Loucy (cell line): ENCODE measurements around the gene CERK.

Experiments used
- H2AFZ ChIP-seq: fragments of 200-600 bp; sonication (generic); 2 replicates; pipeline ENCODE4 v1.6.0; 2016; ENCODE audit warnings: antibody characterized with exemption, mild to moderate bottlenecking, low read length, moderate library complexity
- H3F3A ChIP-seq: fragments of 200-600 bp; 2 replicates; pipeline ENCODE4 v1.6.0; 2016; ENCODE audit warnings: antibody characterized with exemption, low read depth, mild to moderate bottlenecking
- H3K27me3 ChIP-seq: fragments of 200-600 bp; sonication (generic); 2 replicates; pipeline ENCODE4 v1.6.1; 2014; ENCODE audit warnings: low read length, mild to moderate bottlenecking; ENCODE audit not compliant: insufficient read depth, poor library complexity, severe bottlenecking
- H3K36me3 ChIP-seq: fragments of 200-600 bp; sonication (generic); 2 replicates; pipeline ENCODE4 v1.6.1; 2016; ENCODE audit warnings: low read length; ENCODE audit not compliant: insufficient read depth
- H3K4me1 ChIP-seq: fragments of 200-600 bp; sonication (generic); 2 replicates; pipeline ENCODE4 v1.5.1; 2014; ENCODE audit warnings: low read length, mild to moderate bottlenecking; ENCODE audit not compliant: insufficient read depth, poor library complexity, severe bottlenecking
- H3K4me2 ChIP-seq: fragments of 200-600 bp; sonication (generic); 2 replicates; pipeline ENCODE4 v1.6.0; 2014; ENCODE audit warnings: antibody characterized with exemption, low read length, low read depth, mild to moderate bottlenecking; ENCODE audit not compliant: poor library complexity, severe bottlenecking
- H3K4me3 ChIP-seq: fragments of 200-600 bp; sonication (generic); 2 replicates; pipeline ENCODE4 v1.5.1; 2014; ENCODE audit warnings: low read length, mild to moderate bottlenecking, mixed read lengths; ENCODE audit not compliant: poor library complexity, severe bottlenecking
- H3K79me2 ChIP-seq: fragments of 200-600 bp; sonication (generic); 2 replicates; pipeline ENCODE4 v1.6.1; 2014; ENCODE audit warnings: low read length; ENCODE audit not compliant: insufficient read depth
- H3K9ac ChIP-seq: fragments of 200-600 bp; sonication (generic); 2 replicates; pipeline ENCODE4 v1.6.0; 2014; ENCODE audit warnings: mild to moderate bottlenecking, low read depth, low read length, moderate library complexity; ENCODE audit not compliant: poor library complexity, severe bottlenecking
- H3K9me2 ChIP-seq: fragments of 200-600 bp; sonication (generic); replicated peaks from 2 replicates; pipeline ENCODE4 v1.6.1; 2016; ENCODE audit warnings: low read depth, low read length, mixed read lengths
- H3K9me3 ChIP-seq: fragments of 200-600 bp; sonication (generic); 2 replicates; pipeline ENCODE4 v1.6.1; 2014; ENCODE audit warnings: mild to moderate bottlenecking, antibody characterized with exemption, low read length, low read depth; ENCODE audit not compliant: insufficient read depth
- H4K20me1 ChIP-seq: fragments of 200-600 bp; sonication (generic); 2 replicates; pipeline ENCODE4 v1.6.0; 2014; ENCODE audit warnings: antibody characterized with exemption, low read length, mild to moderate bottlenecking; ENCODE audit not compliant: insufficient read depth, poor library complexity, severe bottlenecking
- EZH2phosphoT487 ChIP-seq: fragments of 200-600 bp; IDR thresholded peaks from 2 replicates; pipeline ENCODE4 v1.6.1; 2018; ENCODE audit warnings: antibody characterized with exemption, mild to moderate bottlenecking, moderate library complexity, borderline replicate concordance
- TF ChIP-seq, protein P1 (sequence below): fragments of 200-600 bp; sonication (generic); conservative IDR thresholded peaks from 2 replicates; pipeline ENCODE4 v1.5.1; 2014; ENCODE audit warnings: mild to moderate bottlenecking, antibody characterized with exemption, low read length

The CERK gene

DNA sequence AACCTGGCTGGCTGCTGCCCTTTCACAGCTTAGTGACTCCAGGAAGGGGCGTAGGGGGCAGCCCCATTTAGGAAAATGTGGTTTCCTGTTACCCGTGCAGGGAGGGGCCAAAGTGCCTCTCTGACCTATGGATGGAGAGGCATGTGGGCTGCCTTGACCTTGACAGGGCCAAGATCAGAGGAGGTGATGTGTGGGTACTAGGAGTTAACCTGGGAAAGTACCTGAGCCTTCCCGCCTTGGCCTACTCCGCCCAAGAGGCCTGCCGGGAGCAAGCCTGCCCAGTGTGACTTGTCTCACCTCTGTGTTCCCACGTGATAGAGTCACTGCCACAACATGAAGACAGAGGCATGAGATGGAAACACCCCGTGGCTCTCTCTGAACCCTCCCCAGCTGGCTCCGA, 84.5 kb downstream of the CERK start:
- Histone ChIP-seq H3K9me2 (no peaks in the 10 kb centered on the region), H3F3A (no peaks in the 10 kb centered on the region), H3K79me2 (no peaks in the 10 kb centered on the region; the same call in 1 of the 2 replicates), H4K20me1 (no peaks in the 10 kb centered on the region), H3K9ac (peak overlapping the region; percentile 35), H3K4me2 (peak overlapping the region; percentile 65), H3K4me1 (peaks cover 15% of the 10 kb centered on the region), H2AFZ (no peak overlapping the region), H3K36me3 (peaks cover 1% of the 10 kb centered on the region; the same call in 1 of the 2 replicates), H3K9me3 (no peaks in the 10 kb centered on the region), H3K4me3 (no peak overlapping the region), H3K27me3 (no peaks in the 10 kb centered on the region)
- TF ChIP-seq EZH2phosphoT487, result no peak
- TF ChIP-seq, protein P1, sequence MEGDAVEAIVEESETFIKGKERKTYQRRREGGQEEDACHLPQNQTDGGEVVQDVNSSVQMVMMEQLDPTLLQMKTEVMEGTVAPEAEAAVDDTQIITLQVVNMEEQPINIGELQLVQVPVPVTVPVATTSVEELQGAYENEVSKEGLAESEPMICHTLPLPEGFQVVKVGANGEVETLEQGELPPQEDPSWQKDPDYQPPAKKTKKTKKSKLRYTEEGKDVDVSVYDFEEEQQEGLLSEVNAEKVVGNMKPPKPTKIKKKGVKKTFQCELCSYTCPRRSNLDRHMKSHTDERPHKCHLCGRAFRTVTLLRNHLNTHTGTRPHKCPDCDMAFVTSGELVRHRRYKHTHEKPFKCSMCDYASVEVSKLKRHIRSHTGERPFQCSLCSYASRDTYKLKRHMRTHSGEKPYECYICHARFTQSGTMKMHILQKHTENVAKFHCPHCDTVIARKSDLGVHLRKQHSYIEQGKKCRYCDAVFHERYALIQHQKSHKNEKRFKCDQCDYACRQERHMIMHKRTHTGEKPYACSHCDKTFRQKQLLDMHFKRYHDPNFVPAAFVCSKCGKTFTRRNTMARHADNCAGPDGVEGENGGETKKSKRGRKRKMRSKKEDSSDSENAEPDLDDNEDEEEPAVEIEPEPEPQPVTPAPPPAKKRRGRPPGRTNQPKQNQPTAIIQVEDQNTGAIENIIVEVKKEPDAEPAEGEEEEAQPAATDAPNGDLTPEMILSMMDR, result no peak

DNA sequence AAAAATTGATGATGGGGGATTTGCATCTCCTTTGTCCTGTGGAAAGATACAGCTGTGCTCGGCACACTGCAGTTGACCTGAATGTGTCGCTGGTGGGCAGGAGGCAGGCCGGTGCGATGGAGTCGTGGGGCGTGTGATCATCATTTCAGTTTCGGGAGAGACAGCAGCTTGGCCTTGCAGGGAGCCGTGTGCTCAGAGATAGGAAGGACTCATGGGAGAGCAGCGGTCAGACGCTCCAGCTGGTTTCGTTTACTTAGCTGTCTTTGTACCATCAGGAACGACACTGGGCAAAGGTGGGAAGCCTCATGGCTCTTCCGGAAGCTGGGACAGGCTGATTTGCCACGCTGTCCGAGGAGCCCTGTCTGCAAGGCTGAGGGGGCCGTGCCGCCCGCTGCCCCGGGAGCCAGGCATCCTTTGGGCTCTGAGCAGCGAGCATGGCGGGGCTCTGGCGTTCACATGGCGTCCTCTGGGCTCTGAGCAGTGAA, 85.2 kb downstream of the CERK start:
- Histone ChIP-seq H3K36me3 (no peaks in the 10 kb centered on the region), H3K27me3 (no peaks in the 10 kb centered on the region), H3K79me2 (no peaks in the 10 kb centered on the region; the same call in 1 of the 2 replicates), H3F3A (no peaks in the 10 kb centered on the region), H3K4me2 (peak overlapping the region; percentile 65), H4K20me1 (no peaks in the 10 kb centered on the region), H3K4me1 (peaks cover 15% of the 10 kb centered on the region), H3K4me3 (no peak overlapping the region), H2AFZ (no peak overlapping the region), H3K9me3 (no peaks in the 10 kb centered on the region), H3K9ac (peak overlapping the region; percentile 35), H3K9me2 (no peaks in the 10 kb centered on the region)
- TF ChIP-seq, protein P1, result no peak
- TF ChIP-seq EZH2phosphoT487, result no peak

GRCh38 chr22:46652081-46652846, 85.8 kb downstream of the CERK start:
- Histone ChIP-seq H3K9me3 (no peaks in the 10 kb centered on the region), H3K9me2 (no peaks in the 10 kb centered on the region), H3K27me3 (no peaks in the 10 kb centered on the region), H3K4me1 (peaks cover 15% of the 10 kb centered on the region), H3K9ac (no peak overlapping the region), H3K79me2 (no peaks in the 10 kb centered on the region; the same call in 1 of the 2 replicates), H3F3A (no peaks in the 10 kb centered on the region), H3K4me3 (no peak overlapping the region), H3K36me3 (no peaks in the 10 kb centered on the region; the same call in 1 of the 2 replicates), H4K20me1 (no peaks in the 10 kb centered on the region), H3K4me2 (no peak overlapping the region), H2AFZ (no peak overlapping the region)
- TF ChIP-seq, protein P1, result no peak
- no peak for TF ChIP-seq EZH2phosphoT487
